Lower lobe of right lung (tissue), 2 donors: ENCODE measurements around the gene RORC. TPM values are rescaled to one million over a fixed set of nuclear protein-coding genes. Genes with fewer than 3 reads are reported as not detected.

Experiments used
- ATAC-seq, 2 donors: fragments of 200-7000 bp; cut with Tn5 transposase; one replicate each; pipeline ENCODE4 v1.9.1; 2020 to 2022; ENCODE audit warnings: mild to moderate bottlenecking in 2 of 2, moderate library complexity in 2 of 2
- DNase-seq: peaks from one replicate; pipeline ENCODE4 v3.0.0-alpha.2; 2020
- H3K27ac ChIP-seq: fragments of 200-600 bp; one replicate; pipeline ENCODE4 v1.8.0; 2022
- H3K27me3 ChIP-seq: fragments of 200-600 bp; one replicate; pipeline ENCODE4 v1.8.0; 2022; ENCODE audit warnings: low read depth
- H3K36me3 ChIP-seq: fragments of 200-600 bp; one replicate; pipeline ENCODE4 v1.8.0; 2022; ENCODE audit warnings: mild to moderate bottlenecking
- H3K4me1 ChIP-seq: fragments of 200-600 bp; one replicate; pipeline ENCODE4 v1.8.0; 2022
- H3K4me3 ChIP-seq: fragments of 200-600 bp; one replicate; pipeline ENCODE4 v1.8.0; 2022; ENCODE audit warnings: mild to moderate bottlenecking
- H3K9me3 ChIP-seq: fragments of 200-600 bp; one replicate; pipeline ENCODE4 v1.8.0; 2022
- CTCF ChIP-seq: fragments of 200-600 bp; IDR thresholded peaks from one replicate; pipeline ENCODE4 v1.8.0; 2022; ENCODE audit warnings: antibody characterized with exemption, mild to moderate bottlenecking
- intact Hi-C: fragments of 100-400 bp; cut with DNase I; formaldehyde crosslinking; loops from one replicate; pipeline ENCODE4 v1.11.0; 2022
- total RNA-seq: library from RNA; stranded (reverse); fragmentation: NEBNext Ultra II Directional; extraction: Animal tissue kit (Norgen Biotek cat#: 25700); gene quantifications from one replicate; pipeline ENCODE4 v1.2.1, GENCODE V29; 2021
- donor health status: DM: no; HTN: yes; CAD: no; lungs with severe emphysema.

RORC gene
- total RNA-seq, 1 donor from 2014 or later = 21.7 TPM

GRCh38 chr1:151853411-151853943, 21.9 kb upstream of the RORC start, which contains the start of gene THEM5:
Gene THEM5, minus strand, starts transcription at chr1:151853712. Its CDS starts 147 bp downstream, at chr1:151853565.
- peaks cover 14% of the 10 kb centered on the region for H3K4me1 ChIP-seq
- no peaks in the 10 kb centered on the region for H3K27me3 ChIP-seq
- H3K27ac ChIP-seq = no peak within 1 kb of the TSS
- intact Hi-C loops = no loop called here
- H3K4me3 ChIP-seq = no peak within 1 kb of the TSS
- H3K36me3 ChIP-seq = no peaks in the 10 kb centered on the region
- H3K9me3 ChIP-seq = no peaks in the 10 kb centered on the region
- DNase-seq (no peak), ATAC-seq (no peak)
- no peak for TF ChIP-seq CTCF

- intact Hi-C loops = no loop called here
- Histone ChIP-seq H3K4me1 (peaks cover 19% of the 10 kb centered on the region), H3K4me3 (no peak overlapping the region), H3K9me3 (no peaks in the 10 kb centered on the region), H3K27ac (no peak overlapping the region), H3K27me3 (no peaks in the 10 kb centered on the region), H3K36me3 (no peaks in the 10 kb centered on the region)
- DNase-seq (no peak), ATAC-seq (no peak)
- no peak for TF ChIP-seq CTCF
Measured at GRCh38 chr1:151852733-151853132, 21.1 kb upstream of the RORC start.

- TF ChIP-seq CTCF = no peak
- Histone ChIP-seq H3K36me3 (no peaks in the 10 kb centered on the region), H3K4me1 (peaks cover 19% of the 10 kb centered on the region), H3K27me3 (no peaks in the 10 kb centered on the region), H3K27ac (no peak overlapping the region), H3K4me3 (no peak overlapping the region), H3K9me3 (no peaks in the 10 kb centered on the region)
- DNase-seq (no peak), ATAC-seq (no peak)
- intact Hi-C loops = no loop called here
Measured at GRCh38 chr1:151851886-151852285, 20.3 kb upstream of the RORC start.

GRCh38 chr1:151849871-151850270, 18.3 kb upstream of the RORC start:
- TF ChIP-seq CTCF = no peak
- intact Hi-C loops = no loop called here
- no peak for ATAC-seq

GRCh38 chr1:151849126-151849525, 17.5 kb upstream of the RORC start:
- H3K27ac ChIP-seq = no peak overlapping the region
- no peaks in the 10 kb centered on the region for H3K9me3 ChIP-seq
- intact Hi-C loops = no loop called here
- no peak overlapping the region for H3K4me3 ChIP-seq
- ATAC-seq (no peak), DNase-seq (no peak)
- peaks cover 19% of the 10 kb centered on the region for H3K4me1 ChIP-seq
- no peaks in the 10 kb centered on the region for H3K27me3 ChIP-seq
- TF ChIP-seq CTCF = no peak
- H3K36me3 ChIP-seq = no peaks in the 10 kb centered on the region

More at GRCh38 chr1:151849871-151850270, 18.3 kb upstream of the RORC start:
- no peaks in the 10 kb centered on the region for H3K36me3 ChIP-seq
- H3K27ac ChIP-seq = no peak overlapping the region
- DNase-seq = no peak
- no peaks in the 10 kb centered on the region for H3K9me3 ChIP-seq
- no peak overlapping the region for H3K4me3 ChIP-seq
- H3K4me1 ChIP-seq = peaks cover 19% of the 10 kb centered on the region
- H3K27me3 ChIP-seq = no peaks in the 10 kb centered on the region
